NB4 (cell line): ENCODE data around the gene TGFBR2.

Experiments
- MYC ChIP-seq: IDR thresholded peaks from 2 replicates; pipeline ENCODE4 v1.6.1; 2011; ENCODE audit warnings: low read depth, low read length
- POLR2A ChIP-seq: IDR thresholded peaks from 2 replicates; pipeline ENCODE4 v1.6.1; 2011; ENCODE audit warnings: mild to moderate bottlenecking; ENCODE audit not compliant: insufficient read length; ENCODE audit errors: extremely low read depth
- TF ChIP-seq, protein P1 (sequence below): IDR thresholded peaks from one replicate; pipeline ENCODE4 v1.5.1; 2012; ENCODE audit warnings: low read depth, low read length
- TF ChIP-seq, protein P2 (sequence below): IDR thresholded peaks from 2 replicates; pipeline ENCODE4 v1.6.1; 2011; ENCODE audit warnings: low read depth, low read length

DNA sequence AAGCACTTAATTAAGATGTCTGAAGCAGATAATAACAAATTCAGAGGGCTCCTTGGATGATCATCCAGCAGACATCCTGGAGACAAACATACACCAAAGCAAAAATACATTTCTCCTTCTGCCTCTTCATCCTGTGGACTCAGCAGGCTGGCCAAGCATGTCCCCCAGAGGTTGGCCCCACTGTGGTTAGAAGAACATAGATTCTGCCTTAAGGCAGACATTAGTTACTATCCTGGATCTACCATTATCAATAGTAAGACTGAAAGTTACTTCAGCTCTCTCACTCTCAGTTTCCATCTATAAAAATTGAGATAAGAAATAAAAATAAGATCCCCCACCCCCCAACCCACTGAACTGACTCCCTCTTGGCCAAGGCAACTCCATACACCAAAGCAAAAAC is 28.6 kb upstream of the TGFBR2 start:
- TF ChIP-seq, protein P1, sequence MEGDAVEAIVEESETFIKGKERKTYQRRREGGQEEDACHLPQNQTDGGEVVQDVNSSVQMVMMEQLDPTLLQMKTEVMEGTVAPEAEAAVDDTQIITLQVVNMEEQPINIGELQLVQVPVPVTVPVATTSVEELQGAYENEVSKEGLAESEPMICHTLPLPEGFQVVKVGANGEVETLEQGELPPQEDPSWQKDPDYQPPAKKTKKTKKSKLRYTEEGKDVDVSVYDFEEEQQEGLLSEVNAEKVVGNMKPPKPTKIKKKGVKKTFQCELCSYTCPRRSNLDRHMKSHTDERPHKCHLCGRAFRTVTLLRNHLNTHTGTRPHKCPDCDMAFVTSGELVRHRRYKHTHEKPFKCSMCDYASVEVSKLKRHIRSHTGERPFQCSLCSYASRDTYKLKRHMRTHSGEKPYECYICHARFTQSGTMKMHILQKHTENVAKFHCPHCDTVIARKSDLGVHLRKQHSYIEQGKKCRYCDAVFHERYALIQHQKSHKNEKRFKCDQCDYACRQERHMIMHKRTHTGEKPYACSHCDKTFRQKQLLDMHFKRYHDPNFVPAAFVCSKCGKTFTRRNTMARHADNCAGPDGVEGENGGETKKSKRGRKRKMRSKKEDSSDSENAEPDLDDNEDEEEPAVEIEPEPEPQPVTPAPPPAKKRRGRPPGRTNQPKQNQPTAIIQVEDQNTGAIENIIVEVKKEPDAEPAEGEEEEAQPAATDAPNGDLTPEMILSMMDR, result no peak
- no peak for TF ChIP-seq MYC
- no peak for TF ChIP-seq POLR2A
- TF ChIP-seq, protein P2, sequence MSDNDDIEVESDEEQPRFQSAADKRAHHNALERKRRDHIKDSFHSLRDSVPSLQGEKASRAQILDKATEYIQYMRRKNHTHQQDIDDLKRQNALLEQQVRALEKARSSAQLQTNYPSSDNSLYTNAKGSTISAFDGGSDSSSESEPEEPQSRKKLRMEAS, result no peak
